G401.6 (cell line): ENCODE results near the gene DOCK7.
A peak's percentile ranks its signal among the peaks of the same experiment; 100 is the strongest.

Experiments used
- FAIRE-seq: peaks from 2 replicates; lab custom pipeline; 2012; peaks lifted over from hg19 to GRCh38; lab: Jason Lieb, UNC

DOCK7 gene

DNA sequence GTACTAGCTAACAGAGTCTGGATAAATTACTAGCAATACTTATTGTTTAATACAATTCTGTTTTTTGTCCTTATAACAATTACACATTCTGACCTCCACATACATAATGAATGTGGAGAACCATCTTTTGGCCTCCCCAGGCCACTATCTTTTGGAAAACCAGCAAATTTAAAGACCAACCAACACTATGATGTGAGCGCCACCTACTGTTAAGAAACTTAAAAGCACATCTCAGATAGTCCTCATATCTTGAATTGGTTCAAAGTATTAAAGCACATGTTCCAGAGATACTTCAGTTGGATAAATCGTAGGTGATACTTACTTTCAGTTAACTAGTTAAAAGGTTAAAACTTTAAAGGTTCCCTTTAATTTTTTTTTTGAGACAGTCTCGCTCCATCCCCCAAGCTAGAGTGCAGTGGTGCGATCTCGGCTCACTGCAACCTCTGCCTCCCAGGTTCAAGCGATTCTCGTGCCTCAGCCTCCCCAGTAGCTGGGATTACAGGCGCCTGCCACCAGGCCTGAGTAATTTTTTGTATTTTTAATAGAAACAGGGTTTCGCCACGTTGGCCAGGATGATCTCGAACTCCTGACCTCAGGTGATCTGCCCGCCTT lies 280.7 kb downstream of the DOCK7 start:
- FAIRE-seq: peak; percentile 93

DNA sequence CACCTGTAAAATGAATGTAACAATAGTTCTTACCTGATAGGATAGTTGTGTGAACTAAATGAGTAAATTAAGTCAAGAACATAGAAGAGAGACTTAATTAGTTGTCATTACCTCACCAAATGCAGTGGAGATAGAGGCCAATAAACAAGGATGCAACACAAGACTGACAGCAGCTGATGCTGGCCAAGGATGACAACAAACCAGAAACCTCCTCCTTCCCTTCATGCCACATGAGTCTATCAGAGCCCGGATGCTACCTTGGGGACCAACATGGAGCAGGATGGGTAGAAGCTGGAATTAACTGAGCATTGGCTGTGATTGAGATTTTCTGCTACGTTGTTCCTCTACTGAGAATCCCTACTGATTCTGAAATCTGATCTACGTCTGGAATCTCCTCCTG lies 281.6 kb downstream of the DOCK7 start:
- no peak for FAIRE-seq

DNA sequence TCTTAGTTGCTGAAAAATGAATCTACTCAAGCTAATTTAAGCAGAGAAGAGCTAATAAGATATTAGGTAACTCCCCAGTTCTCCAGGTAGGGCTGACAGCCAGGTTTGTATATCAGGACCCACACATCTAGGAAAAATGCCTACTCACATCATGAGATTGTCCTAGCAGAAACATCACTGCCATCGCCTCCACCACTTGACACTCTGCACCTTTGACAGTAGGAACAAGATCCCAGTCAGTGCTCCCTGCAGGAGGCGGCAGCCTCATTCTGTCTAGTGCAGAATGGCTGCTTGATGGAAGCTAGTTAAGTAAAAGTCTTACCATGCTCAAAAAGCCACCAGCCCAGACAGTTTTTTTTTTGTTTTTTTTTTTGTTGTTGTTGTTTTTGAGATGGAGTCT lies 282.9 kb downstream of the DOCK7 start:
- FAIRE-seq: no peak
